A673 (cell line): ENCODE results near the gene SLC6A9. TPM values are rescaled to one million over a fixed set of nuclear protein-coding genes. Genes with fewer than 3 reads are reported as not detected.

Source experiments
- Bru-seq: library from RNA; stranded (reverse); fragments of 400-500 nt; gene quantifications from one replicate; lab custom pipeline; 2021; lab: Mats Ljungman, UMichigan
- BruChase-seq, 2 experiments: library from RNA; stranded (reverse); fragments of 400-500 nt; gene quantifications; one replicate each; lab custom pipeline; 2021; lab: Mats Ljungman, UMichigan
- BruUV-seq: library from RNA; stranded (reverse); fragments of 400-500 nt; replicated peaks from 2 replicates; lab custom pipeline; 2021; lab: Mats Ljungman, UMichigan
- CTCF ChIA-PET: fragments of 300-600 bp; sonication (Branson Sonifier 250); formaldehyde crosslinking; loops from one replicate; lab custom pipeline; 2022; ENCODE audit warnings: antibody characterized with exemption; lab: Charles Lee
- POLR2A ChIA-PET: fragments of 300-600 bp; sonication (Branson Sonifier 250); formaldehyde crosslinking; loops from one replicate; lab custom pipeline; 2022; ENCODE audit warnings: antibody characterized with exemption; ENCODE audit not compliant: low non-redundant PET; lab: Charles Lee
- DNase-seq: peaks from one replicate; pipeline ENCODE4 v3.0.0-alpha.2; 2015; ENCODE audit warnings: low spot score
- H3K27ac ChIP-seq: fragments of 200-600 bp; sonication (generic); 2 replicates; pipeline ENCODE4 v1.5.1; 2016; ENCODE audit warnings: mixed run types, low read depth, mild to moderate bottlenecking, mixed read lengths, antibody characterized with exemption, low read length; ENCODE audit not compliant: poor library complexity, severe bottlenecking
- H3K27me3 ChIP-seq: fragments of 200-600 bp; sonication (generic); replicated peaks from 2 replicates; pipeline ENCODE4 v1.6.1; 2017; ENCODE audit warnings: mixed run types, low read depth, mild to moderate bottlenecking, mixed read lengths, antibody characterized with exemption, low read length; ENCODE audit not compliant: insufficient read depth, poor library complexity
- H3K36me3 ChIP-seq: fragments of 200-600 bp; sonication (generic); 2 replicates; pipeline ENCODE4 v1.6.1; 2016; ENCODE audit warnings: mixed run types, mild to moderate bottlenecking, mixed read lengths, antibody characterized with exemption, low read length; ENCODE audit not compliant: insufficient read depth, poor library complexity, severe bottlenecking
- H3K4me1 ChIP-seq: fragments of 200-600 bp; sonication (generic); 2 replicates; pipeline ENCODE4 v1.6.1; 2017; ENCODE audit warnings: mixed run types, mild to moderate bottlenecking, mixed read lengths, antibody characterized with exemption, low read length; ENCODE audit not compliant: insufficient read depth, poor library complexity, severe bottlenecking
- H3K4me3 ChIP-seq: fragments of 200-600 bp; sonication (generic); 2 replicates; pipeline ENCODE4 v1.5.1; 2016; ENCODE audit warnings: low read depth, mixed run types, mild to moderate bottlenecking, mixed read lengths, low read length; ENCODE audit not compliant: poor library complexity, severe bottlenecking
- H3K9me3 ChIP-seq: fragments of 200-600 bp; sonication (generic); 2 replicates; pipeline ENCODE4 v1.6.1; 2016; ENCODE audit warnings: mixed run types, low read depth, mild to moderate bottlenecking, mixed read lengths, antibody characterized with exemption, low read length; ENCODE audit not compliant: poor library complexity, severe bottlenecking
- CTCF ChIP-seq: fragments of 300-800, 200-600 bp; sonication (generic); conservative IDR thresholded peaks from 2 replicates; pipeline ENCODE4 v1.5.1; 2017; ENCODE audit warnings: low read depth, mild to moderate bottlenecking, antibody characterized with exemption, low read length, moderate library complexity, mixed read lengths
- EZH2 ChIP-seq: fragments of 200-600 bp; sonication (generic); IDR thresholded peaks from 2 replicates; pipeline ENCODE4 v1.6.1; 2017; ENCODE audit warnings: borderline replicate concordance, low read depth, mild to moderate bottlenecking, mixed read lengths, antibody characterized with exemption, low read length; ENCODE audit not compliant: poor library complexity, severe bottlenecking
- intact Hi-C: fragments of 100-400 bp; cut with micrococcal nuclease; formaldehyde crosslinking; loops from one replicate; pipeline ENCODE4 v1.10.0; 2022; ENCODE audit not compliant: unreplicated experiment
- long read RNA-seq: library from polyadenylated mRNA; stranded (forward); transcript quantifications from one replicate; pipeline ENCODE4 v2.0.0, GENCODE V29; 2022
- total RNA-seq: library from RNA; stranded (reverse); gene quantifications from 2 replicates; pipeline ENCODE4 v1.2.3, GENCODE V29; 2021

SLC6A9 gene
- total RNA-seq (31.4 and 40.8 TPM in 2 replicates), Bru-seq, nascent RNA (percentile 54 among the genes with signal in this experiment), BruChase-seq, experiment 1, labeled RNA remaining after a 2-hour chase (percentile 56 among the genes with signal in this experiment), BruChase-seq, experiment 2, labeled RNA remaining after a 6-hour chase (percentile 62 among the genes with signal in this experiment)
- long read RNA-seq, transcript SLC6A9-205 (14 exons, 3,130 nt): major isoform, 13 of 29 reads
- long read RNA-seq, partial matches to known transcripts: 3 of 29 reads
- long read RNA-seq, other reads (novel, unspliced or antisense): 12 of 29 reads

DNA sequence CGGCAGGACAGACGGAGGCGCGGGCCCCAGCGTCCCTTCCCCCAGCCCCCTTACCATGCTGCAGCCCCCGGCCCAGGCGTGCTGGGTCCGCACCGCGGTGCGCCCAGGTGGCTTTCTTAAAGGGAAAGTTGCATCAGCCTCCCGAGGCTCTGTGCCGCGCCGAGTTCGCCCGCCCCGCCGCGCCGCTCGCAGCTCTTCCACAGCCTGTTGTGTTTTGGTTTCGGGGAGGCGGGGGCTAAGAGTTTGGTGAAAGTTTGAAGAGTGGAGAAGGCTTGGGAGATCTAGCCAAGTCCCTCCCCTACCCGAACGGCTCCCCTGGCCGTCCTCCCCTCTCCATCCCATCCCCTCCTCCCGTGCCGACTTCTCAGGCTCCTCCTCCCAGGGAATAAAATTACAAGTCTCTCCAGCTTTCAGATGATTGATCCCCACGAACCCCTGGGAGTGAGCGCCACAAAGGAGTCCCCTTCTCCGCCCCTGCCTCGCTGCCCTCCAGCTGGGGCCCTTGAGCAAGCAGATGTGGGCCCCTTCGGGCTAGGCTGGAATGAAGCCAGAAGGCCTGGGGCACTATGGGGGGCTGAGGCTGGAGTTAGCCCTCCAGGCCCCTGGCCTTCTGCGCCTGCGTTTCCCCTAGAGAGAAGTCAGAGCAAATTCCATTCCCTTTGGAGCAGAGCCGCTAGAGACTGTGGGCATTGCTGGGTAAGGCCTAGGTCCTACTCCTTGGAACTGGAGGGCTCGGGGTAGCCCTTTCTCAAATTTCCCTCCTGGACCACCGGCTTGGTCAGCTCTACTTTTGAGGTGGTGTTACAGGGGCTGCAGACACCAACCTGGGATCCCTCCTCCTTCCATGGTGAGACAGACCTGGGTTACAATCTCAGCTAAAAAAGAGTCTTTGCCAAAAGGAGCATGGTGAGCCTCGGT lies at the start of gene SLC6A9:
Gene SLC6A9, minus strand, starts transcription at position 211 of the 918 bp plus-strand sequence. CDS start 7,185 bp downstream, outside the sequence.
- no TSS peak for BruUV-seq
- DNase-seq: peak; percentile 91
- ChIA-PET CTCF (interaction anchor here (0.6 to 1.2 kb wide), 2 partner anchors 40 to 268 kb away, joined by 4 read pairs; partner anchors contain the start of gene CCDC24), POLR2A (interaction anchor here (0.6 kb wide), 5 partner anchors 9 to 324 kb away, joined by 4 to 10 read pairs (median 9); no protein-coding TSS in a partner anchor)
- Histone ChIP-seq H3K4me1 (peaks cover 20% of the 10 kb centered on the region), H3K4me3 (peak within 1 kb of the TSS; percentile 91), H3K27me3 (no peaks in the 10 kb centered on the region), H3K9me3 (no peaks in the 10 kb centered on the region), H3K36me3 (no peaks in the 10 kb centered on the region), H3K27ac (peak within 1 kb of the TSS; percentile 90)
- TF ChIP-seq EZH2: no peak
- no peak for TF ChIP-seq CTCF
- intact Hi-C loops: no loop called here

- no peak for TF ChIP-seq CTCF
- TF ChIP-seq EZH2: no peak
- peaks cover 3% of the 10 kb centered on the region for H3K27me3 ChIP-seq
- intact Hi-C loops: no loop called here
- no peaks in the 10 kb centered on the region for H3K9me3 ChIP-seq
- CTCF ChIA-PET: no interaction called here
- no peak for DNase-seq
- H3K4me1 ChIP-seq: peaks cover 11% of the 10 kb centered on the region
- no peaks in the 10 kb centered on the region for H3K36me3 ChIP-seq
- H3K27ac ChIP-seq: no peak overlapping the region
- POLR2A ChIA-PET: no interaction called here
- BruUV-seq: no TSS peak
- H3K4me3 ChIP-seq: no peak overlapping the region
Measured at GRCh38 chr1:44079566-44079965, 48.3 kb upstream of the SLC6A9 start.

GRCh38 chr1:44078104-44078503 lies 46.8 kb upstream of the SLC6A9 start:
- POLR2A ChIA-PET: no interaction called here

More at GRCh38 chr1:44078104-44078503, 46.8 kb upstream of the SLC6A9 start:
- Histone ChIP-seq H3K36me3 (no peaks in the 10 kb centered on the region), H3K4me3 (no peak overlapping the region), H3K27me3 (peaks cover 3% of the 10 kb centered on the region), H3K4me1 (peaks cover 11% of the 10 kb centered on the region), H3K9me3 (no peaks in the 10 kb centered on the region), H3K27ac (no peak overlapping the region)
- no peak for TF ChIP-seq EZH2
- intact Hi-C loops: no loop called here
- CTCF ChIA-PET: no interaction called here
- BruUV-seq: no TSS peak
- no peak for DNase-seq
